Activated CD8-positive, alpha-beta memory T cell treated with anti-CD3 and anti-CD28 coated beads, Interleukin-2, amount 50 U/mL, for 24 hours (primary cell): Measurements from ENCODE around the gene KPTN.

Experiments
- DNase-seq: peaks from one replicate; pipeline ENCODE4 v3.0.0-alpha.2; 2020; ENCODE audit errors: extremely low read depth

The KPTN gene

DNA sequence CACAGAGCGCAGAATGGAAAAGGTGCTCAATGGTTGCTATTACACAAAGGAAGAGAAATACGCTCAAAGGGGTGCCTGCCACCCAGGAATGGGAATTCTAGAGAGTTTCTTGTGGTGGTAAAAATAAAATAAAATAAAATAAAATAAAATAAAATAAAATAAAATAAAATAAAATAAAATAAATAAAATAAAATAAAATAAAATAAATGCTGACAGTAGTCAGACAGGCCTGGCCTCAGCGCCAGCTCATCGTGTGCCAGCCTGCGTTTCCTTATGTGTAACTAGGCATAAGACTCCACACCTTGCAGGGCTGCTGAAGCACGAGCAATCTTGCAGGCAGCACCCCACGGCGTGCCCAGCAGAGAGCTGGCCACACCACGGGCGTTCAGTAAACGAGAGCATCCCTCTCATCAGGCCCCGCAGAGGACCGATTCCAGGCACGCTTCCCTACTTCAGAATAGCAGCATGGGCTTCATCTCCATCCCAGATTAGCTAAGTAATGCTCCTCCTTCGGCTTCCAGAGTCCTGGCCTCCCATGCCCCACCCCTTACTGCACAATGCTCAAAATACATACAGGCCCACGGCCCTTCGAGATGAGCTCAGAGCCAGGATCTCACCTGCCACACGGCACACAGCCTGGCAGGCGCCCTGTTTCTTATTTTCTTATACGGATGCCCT lies 25.3 kb upstream of the KPTN start:
- no peak for DNase-seq

GRCh38 chr19:47508721-47509120 lies 24.7 kb upstream of the KPTN start:
- DNase-seq = no peak

GRCh38 chr19:47507924-47508553 lies 24.0 kb upstream of the KPTN start:
- DNase-seq = no peak

- DNase-seq = no peak
Measured at GRCh38 chr19:47507012-47507411, 23.0 kb upstream of the KPTN start.

- no peak for DNase-seq
Measured at GRCh38 chr19:47506459-47506858, 22.4 kb upstream of the KPTN start.

DNA sequence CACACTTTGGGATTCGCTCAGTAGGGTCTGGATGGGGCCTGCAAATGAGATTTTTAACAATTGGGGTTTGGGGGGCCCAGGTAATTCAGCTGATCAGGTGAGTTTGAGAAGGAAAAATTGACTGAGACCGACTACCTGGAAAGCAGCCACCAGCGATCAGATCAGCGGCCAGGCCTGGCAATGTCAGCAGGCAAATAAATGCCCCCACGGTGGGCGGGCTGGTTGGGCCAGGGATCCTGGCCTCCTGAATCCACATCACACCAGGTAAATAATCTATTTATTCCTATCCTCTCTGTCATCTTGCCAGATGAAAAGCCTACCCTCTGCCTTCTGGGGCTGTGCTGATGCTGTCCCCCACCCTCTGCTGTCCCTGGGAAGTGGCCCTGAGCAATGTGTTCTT lies 21.5 kb upstream of the KPTN start:
- DNase-seq = no peak

GRCh38 chr19:47503826-47504150 lies 19.8 kb upstream of the KPTN start:
- no peak for DNase-seq

DNA sequence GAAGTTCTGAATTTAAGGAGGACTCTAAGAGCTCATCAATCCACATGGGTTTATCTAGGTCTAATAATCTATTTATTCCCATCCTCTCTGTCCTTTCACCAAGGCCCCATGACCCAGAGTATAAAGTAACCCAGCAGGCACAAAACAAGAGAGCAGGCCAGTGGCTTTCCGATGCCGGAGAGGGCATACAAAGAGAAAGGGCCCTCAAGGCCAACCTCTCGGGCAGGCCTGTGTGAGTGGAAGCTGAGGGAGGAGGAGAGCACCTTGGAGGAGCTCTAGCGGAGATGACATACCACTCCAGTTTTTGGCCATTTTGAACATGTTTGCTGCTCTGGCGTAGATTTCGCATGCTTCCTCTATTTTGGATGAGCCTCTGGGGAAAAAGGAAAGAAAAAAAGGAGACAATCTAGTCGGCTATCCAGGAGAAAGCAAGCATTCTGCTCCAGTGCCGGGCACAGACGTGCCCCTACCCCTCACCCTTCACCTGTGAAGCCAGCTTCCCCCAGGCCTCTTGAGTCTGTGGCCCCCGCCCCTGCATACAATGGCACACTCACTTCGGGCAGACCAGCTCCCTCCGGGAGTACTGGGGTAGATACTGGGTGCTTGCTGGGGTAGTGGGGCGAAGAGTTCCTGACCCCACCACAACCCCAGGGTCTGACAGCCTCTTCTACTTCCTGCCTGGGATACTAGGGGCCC lies 19.3 kb upstream of the KPTN start:
- no peak for DNase-seq

DNA sequence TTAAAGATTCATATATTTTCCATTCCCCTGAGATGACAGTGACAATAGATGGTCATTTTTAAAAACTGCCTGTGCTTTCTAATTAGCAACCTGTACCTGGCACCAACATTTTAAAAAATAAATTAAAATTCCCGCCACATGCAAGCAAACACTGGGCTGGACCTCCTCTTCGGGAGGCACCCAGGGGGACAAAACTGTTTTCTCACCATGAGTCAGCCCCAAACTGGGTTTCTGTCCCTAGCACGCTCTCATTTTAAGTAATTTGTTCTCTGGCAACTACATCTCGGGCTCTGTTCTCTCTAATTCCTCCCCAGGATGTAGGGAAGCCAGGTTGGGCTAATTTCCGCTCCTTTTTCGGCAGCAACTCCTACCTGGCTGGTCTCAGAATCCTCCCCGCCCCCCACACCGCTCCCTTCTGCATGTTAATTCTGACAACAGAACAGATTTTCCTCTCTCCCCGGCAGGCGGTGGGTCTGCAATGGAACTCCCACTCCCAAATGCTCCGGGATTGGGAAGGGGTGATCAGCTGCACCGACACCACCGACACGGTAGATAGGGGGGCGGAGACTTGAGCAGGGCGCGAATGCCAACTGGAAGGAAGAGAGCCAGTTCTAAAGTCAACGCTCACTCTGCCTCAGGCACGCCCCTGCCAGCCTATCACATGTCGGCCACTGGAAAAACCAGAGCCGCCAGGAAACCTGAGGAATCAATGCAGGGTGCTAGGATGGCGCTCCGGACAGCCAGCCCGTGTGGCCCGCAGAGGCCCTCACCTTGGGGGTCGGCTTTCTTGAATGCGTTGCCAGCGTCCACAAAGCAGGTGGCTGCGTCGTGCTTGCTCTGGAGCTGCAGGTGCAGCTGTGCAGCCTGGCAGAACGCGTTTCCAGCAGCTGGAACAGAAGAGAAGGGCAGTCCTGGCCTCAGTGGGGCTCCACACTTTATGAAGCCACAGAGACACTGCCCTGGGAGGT lies 16.1 kb upstream of the KPTN start:
- no peak for DNase-seq

- DNase-seq = no peak
Measured at GRCh38 chr19:47499371-47499770, 15.4 kb upstream of the KPTN start.

GRCh38 chr19:47498561-47498960 lies 14.5 kb upstream of the KPTN start:
- DNase-seq = no peak

DNA sequence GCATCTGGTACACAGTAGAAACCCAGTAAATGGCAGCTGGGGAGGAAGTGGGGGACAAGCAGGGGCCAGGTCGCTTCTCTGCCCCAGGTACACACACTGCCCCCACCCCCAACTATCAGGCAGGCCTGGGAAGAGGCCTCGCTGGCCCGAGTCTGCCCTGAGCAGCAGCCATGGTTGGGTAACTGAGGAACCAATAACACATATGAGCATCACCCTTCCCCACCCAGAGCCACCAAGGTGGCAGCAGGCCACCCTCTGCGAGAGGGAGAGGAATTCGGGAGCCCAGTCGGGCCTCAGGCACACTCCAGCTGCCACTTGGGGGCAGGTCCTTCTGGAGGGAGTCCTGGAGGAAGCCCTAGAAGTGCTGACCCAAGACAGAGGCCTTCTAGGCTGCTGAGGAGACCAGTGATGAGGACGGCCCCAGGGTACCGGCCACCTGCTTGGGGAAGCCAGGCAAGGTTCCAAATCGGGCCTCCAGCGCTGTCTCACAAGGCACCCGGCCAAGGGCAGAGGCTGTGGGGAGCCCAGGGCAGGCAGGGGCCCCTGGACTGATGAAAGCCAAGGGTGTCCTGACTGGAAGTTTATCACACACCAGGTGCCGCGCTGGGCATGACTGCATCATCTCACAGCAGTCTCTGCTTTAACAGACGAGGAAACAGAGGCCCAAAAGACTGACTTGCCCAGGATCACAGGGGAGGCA lies 14.0 kb upstream of the KPTN start:
- DNase-seq = no peak

- DNase-seq = no peak
Measured at GRCh38 chr19:47497050-47497766, 13.2 kb upstream of the KPTN start.

GRCh38 chr19:47495478-47496372 lies 11.7 kb upstream of the KPTN start:
- DNase-seq = no peak

DNA sequence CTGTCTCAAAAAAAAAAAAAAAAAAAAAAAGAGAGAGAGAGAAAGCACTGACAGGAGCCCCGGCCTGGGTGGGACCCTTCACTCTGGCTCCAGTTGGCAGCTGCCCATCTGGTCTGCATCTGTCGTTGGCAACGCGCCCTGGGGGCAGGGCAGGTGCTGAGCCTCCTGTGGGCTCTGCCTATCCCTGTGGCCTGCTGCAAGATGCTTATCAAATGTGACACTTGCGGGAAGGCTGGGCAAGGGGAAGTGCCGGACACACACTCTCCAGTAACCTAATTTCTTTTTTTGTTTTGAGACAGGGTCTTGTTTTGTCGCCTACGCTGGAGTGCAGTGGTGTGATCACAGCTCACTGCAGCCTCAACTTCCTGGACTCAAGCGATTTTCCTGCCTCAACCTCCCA lies 10.7 kb upstream of the KPTN start:
- no peak for DNase-seq

GRCh38 chr19:47494211-47494547 lies 10.2 kb upstream of the KPTN start:
- DNase-seq = no peak

- DNase-seq = no peak
Measured at GRCh38 chr19:47493378-47494210, 9.6 kb upstream of the KPTN start.

GRCh38 chr19:47492571-47493377 lies 8.8 kb upstream of the KPTN start:
- DNase-seq = no peak
